NCI-H2107 (cell line): ENCODE measurements around the gene PSMD1.
"Not testable (repeated sequence)": the region's sequence is repeated elsewhere in the genome, so short reads cannot be mapped to it uniquely, and the experiment has no call there.

ENCODE experiments used
- DNase-seq: peaks from one replicate; lab custom pipeline; 2025; lab: John Stamatoyannopoulos, UW

Gene PSMD1

DNA sequence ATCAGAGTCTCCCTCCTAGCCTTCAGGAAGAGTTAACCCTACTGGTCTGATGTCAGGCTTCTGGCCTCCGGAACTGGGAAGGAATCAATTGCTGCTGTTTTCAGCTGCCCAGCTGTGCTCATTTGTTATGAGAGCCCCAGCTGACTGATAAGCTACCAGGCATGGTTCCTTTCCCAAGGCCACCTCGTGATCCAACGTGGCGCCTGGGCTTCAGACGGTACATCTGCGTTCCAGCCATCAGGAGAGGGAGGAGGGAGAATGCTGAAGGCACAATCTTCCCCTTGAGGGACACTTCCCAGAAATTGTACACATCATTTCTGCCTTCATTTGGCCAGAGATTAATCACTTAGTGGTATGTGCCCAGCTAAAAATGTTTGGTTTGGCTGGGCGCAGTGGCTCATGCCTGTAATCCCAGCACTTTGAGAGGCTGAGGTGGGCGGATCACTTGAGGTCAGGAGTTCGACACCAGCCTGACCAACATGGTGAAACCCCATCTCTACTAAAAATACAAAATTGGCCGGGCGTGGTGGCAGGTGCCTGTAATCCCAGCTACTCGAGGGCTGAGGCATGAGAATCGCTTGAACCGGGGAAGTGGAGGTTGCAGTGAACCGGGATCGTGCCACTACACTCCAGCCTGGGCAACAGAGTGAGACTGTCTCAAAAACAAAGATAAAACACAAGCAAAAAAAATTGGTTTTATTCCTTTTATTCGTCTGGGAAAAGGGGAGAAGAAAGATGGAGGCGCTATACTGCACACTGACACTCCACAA is 131.3 kb downstream of the PSMD1 start:
- no peak for DNase-seq

DNA sequence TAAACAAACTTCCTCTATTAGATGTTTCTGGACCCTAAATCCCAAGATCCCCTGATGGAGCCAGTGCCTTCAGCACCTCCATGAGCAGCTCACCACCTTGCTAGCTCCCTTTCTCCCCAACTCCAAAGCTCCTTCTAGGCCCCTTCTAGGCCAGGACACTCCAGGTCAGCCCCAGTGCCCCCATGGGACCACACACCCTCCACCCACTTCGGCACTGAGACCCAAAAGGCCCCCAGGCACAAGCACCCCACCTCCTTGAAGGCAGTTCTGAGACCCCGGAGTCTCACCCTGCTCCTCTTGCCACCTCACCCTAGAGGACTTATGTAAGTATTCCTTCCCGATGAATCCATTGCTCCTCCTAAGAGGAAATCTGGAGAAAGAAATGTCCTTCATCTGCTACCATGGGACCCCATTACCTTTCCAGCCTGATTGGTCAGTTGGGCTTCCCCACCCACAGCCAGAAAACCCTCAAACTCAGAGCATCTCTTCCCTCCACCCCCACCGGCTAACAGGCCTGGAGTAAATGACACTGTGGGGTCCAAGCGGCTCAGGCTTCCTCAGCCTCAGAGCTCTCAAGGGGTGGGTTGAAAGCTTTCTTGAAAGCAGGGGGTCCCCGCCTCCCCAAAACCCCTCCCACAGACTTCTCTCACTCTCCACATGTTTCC is 132.0 kb downstream of the PSMD1 start:
- DNase-seq = no peak

DNA sequence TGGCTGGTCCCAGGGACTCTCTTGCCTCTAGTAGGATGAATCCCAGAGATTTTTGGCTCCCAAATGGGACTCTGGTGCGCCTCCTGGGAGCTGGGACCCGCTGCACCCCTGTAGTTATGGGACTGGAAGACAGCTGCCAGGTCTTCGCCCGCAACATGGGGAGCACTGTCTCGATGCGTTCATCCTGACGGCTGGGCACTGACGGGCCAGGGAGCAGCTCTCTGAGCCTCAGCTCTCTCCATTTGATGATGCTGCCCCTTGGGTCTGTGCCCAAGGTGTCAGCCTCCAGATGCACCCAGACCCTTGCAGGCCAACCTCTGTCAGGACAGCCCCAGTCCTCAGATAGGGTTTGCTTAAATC is 132.5 kb downstream of the PSMD1 start:
- DNase-seq = no peak

DNA sequence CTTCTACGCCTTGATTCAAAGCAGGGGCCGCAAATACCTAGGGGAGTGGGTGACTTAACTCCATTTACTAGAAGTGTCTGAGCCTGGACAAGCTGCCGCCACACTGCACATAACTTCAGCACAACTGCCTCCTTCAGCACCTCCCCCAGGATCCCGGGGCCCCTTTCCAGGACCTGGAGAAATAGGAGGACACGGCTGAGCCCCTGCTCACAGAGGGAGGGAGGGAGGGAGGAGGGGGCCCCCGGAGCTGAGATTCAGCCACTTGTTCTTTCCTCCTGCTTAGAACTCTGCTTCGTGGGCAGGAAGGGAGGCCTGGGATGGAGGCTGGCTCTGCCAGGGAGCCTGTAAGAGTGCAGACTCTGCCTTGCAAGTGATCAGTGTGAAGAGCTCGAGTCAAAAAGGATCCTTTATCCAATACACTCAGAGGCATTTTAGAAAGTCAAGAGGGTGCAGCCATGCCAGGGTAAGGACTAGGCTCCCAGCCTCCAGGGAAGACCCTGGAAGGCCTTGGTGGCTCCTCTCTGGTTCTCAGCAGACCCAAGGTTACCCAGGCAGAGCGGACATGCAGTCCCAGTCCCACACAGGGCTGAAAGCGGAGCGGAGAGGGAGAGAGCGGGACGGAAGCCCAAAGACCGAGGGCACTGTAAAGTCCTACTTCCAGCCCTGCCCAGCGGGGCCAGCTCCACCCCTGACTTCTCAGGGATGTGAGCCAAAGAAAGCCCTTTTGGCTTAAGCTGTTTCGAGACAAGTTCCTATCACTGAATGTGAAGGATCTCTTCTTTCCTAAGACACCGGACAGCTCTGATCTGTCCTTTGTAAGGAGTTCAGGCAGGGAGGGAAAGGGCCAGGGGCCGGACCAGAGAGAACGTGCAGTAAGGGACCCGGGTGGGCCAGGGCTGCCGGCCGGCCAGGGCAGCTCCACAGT is 133.2 kb downstream of the PSMD1 start:
- no peak for DNase-seq

DNA sequence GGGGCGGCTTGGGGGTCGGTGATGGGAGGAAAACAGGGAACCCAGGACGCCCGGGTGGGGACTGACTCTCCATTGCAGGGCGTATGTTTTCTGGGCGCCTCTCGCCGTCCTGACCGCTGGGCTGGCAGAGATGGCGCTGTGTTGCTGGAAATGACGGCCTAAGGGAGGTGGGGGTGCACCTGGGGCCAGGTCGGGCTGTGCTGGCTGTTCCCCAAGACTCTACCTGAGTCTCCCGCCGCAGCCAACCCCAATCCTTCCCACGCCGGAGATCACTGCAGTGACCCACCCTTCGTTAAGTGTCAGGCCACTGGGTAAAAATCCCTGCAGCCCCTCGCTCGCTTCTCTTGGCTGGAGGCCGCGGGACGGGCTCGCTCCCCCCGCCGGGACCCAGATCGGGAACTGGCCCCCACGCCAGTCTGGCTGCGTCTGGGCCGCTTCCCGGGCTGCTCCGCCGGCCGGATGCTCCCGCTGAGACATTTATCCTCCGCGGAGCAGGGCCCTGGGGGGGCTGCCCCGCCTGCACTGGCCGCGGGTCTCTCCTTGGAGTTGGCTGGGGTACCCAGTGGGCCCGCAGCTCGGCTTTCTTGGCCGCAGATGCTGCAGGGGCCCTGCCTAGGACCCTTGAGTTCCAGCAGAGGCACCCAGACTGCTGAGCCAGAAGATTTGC is 134.0 kb downstream of the PSMD1 start:
- DNase-seq = no peak

DNA sequence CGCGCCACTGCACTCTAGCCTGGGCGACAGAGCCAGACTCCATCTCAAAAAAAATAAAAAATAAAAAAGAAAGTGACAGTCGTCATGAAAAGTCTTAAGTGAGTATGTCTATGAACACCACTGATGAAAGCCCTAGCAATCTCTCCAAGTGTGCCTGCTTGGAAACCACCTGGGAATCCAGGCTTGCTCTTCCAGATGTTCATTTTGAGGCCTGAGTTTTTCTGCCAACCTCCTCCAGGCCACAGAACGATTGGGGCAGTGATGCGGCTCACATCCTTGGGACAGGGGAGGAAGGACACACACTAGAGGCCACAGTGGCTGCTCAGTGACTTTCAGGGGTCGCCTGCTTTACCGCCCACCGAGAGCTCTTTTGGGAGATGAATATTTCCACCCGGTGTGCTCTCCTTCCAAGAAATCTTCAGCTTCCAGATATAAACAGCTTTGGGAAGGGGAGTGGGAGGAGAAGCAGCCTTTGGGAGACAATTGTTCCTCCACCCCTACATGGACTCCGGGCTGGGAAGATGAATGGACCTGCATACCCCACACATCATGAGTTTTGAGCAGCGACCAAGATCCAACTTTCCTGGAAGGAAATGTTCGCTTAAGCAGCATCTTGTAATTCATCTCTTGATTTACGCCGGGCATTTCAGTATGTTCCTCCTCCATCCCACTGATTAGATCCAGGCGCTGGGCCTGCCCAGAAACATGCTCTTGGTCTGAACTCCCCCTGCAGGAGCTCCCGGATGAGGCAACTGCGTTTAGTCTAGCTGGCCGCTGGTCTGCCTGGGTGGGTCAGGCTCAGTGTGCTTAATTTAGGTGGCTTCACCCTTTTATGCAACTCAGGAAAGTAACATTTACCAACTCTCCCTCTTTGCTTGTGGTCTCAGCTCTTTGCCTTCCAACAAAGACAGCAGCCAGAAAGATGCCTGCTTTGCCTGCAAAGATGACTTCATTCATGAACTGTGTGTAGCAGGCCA is 135.5 kb downstream of the PSMD1 start:
- DNase-seq = no peak

DNA sequence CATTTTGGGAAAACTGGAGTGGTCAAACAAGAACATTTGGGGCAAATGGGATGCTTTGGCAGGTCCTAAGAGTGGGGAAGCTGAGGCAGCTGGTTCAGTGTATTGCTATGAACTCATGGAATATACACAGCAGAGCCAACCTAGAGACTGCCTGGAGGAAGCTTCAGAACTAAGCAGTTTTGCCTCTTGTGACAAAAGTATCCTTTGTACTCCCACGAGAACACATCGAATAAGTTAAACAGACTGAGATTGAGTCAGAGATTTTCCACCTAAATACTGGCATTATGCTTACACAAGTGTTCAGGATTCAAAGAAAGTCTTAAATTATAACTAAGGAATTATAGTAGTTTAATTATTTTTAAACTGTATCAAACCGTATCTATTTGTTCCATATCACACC is 136.5 kb downstream of the PSMD1 start:
- no peak for DNase-seq

DNA sequence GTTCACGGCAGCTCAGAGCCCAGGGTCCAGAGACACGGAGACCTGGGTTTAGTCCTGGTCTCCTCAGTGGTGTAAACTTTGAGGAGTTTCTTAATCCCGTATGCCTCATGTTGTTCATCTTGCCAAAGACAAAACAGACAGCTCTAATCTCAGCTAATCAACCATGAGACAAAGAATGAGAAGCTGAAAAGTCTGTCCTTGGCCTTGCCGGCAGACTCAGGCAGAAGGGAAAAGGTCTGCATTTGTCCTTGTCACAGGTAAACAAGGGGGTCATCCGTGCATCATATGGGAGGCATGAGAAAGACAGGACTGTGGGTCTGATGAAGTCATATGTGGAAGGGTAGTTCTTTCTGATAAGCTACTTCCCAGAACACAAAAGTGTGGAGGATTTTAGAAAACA is 139.9 kb downstream of the PSMD1 start:
- DNase-seq = no peak

DNA sequence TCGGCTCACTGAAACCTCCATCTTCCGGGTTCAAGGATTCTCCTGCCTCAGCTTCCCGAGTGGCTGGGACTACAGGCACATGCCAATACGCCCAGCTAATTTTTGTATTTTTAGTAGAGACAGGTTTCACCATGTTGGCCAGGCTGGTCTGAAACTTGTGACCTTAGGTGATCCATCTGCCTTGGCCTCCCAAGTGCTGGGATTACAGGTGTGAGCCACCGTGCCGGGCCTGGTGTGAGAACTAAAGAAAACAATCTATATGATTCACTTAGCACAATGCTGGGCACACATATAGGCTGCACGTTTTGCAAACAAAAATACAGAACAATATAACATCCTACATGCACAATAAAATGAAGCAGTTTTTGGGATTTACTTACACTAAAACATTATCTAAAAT is 140.5 kb downstream of the PSMD1 start:
- not testable (repeated sequence) for DNase-seq

DNA sequence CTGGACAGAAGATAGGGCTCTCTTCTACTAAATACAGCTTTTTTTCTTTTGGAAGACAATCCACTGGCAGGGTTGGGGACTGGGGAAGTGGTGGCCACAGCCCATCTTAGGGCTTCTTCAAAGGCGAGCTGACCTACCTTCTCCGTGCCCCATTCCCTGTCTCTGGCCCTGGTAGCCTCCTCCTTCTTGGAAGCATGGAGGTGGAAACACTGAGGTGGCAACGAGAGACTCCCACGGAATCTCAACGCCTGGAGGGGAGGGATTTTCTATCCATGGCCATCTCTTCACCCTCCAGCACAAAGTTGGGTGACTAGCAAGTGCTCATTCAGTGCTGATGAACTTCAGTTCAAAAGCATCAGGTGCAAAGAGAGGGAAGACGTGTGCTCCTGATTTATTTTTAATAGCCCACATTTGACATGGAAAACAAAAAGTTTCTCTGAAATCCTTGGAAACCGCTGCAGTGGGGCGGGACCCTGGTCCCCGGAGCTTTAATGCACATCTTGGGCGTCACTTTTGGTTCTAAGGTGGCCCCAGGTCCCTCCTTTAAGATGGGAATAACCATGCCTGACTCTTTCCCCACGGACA is 141.1 kb downstream of the PSMD1 start:
- no peak for DNase-seq

DNA sequence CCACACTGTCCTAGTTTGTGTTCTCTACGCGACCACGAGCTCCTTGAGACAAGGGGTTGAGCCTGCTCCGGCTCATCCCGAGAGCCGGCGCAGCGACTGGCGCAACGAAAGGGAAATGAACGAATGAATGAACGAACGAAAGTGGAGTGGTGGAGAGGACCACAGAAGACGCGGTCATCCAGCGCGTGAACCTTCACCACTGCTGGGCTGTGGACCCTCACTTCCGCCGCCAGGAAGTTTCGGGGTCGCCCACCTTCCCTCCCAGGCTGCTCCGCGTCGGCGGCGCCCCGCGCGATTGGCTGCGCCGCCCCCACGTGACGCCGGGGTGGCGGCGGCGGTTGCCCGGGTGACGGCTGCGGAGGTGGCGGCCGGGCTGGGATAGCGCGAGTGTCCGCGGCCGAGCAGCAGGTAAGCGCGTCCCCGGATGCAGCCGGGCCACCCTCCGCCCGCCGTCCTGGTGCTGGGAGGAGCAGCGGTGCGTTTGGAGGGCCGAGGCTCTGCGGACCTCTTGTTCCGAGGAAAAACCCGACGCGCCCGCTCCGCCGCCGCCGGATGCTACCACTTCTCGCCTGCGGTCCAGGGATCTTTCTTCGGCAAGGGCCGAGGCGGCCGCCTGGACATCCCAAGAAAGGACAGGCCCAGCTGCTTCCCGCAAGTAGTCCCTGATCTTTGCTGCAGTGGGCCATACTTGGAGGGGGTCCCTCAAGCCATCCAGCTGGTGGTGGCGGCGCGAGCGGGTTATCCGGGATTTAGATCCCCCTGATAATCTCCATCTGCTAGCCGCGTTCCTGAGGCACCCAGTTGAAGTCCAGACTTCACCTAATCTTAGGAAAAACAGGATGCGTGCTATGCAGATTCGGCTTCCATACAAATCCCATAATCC is 141.9 kb downstream of the PSMD1 start, which contains the start of gene ARMC9:
Gene ARMC9 (plus strand): TSS at position 341 of the 883 bp plus-strand sequence. CDS start 7,608 bp downstream, outside the sequence.
- DNase-seq = peak; percentile 55

DNA sequence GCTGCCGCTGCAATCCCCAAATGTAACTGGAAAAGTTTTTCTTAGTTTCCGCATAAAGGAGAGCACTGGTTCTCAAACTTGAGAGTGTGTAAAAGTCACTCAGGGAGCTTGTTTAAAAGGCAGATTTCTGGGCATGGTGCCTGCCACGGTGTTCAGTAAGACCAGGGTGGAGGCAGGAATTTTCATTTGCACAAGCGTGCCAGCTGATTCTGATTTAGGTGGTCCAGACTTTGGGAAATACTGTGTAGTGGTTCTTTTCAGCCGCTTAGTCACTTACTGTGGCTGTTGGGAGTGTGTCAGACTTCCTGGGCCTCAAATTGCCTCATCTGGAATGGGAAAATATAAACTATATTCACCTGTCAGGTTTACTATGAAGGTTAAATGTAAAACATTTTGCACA is 142.6 kb downstream of the PSMD1 start:
- no peak for DNase-seq

DNA sequence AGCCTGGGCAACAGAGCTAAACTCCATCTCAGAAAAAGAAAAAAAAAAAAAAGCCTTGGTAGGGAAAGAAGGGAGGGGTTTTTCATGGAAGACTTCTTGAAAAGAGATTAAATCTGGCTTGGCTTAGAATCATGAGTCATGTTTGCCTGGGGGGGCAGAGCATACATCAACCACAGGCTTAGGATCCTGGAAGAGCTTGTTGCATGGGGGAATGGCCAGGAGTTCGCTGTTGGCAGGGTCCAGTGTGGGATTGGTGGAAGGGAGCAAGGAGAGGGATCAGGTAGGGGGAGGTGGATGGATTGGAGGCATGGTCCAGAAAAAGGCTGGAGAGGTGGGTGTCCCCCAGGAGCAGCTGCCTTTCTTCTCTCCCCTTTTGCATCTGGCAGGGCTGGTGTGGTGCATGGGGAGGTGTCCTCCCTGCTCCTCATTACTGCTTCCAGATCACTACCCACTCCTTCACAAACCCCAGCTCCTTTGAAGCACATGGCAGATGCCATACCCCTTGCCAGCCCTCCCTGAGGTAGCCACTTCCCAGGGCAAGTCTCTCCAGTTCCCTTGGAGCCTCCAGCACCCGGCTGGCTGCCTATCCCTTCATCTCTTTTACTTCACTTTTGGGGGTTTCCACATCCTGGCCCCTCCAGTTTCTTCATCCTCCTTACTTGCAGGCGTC is 144.3 kb downstream of the PSMD1 start:
- no peak for DNase-seq

DNA sequence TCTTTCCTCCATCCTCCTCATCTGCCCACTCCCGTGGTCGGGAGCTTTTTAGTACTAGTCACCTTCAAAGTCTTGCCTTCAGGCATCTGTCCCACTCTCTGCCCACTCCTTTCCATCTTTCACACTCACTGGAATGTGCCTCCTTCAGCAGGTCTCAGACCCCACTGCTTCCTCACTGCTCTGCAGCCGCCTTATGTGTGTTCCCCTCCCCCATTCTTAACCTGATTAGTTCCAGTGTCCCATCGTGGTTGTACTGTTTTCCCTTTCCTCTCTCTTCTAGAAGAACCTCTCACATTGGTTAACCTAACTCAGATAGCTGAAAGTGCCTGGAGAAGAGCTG is 144.8 kb downstream of the PSMD1 start:
- no peak for DNase-seq

DNA sequence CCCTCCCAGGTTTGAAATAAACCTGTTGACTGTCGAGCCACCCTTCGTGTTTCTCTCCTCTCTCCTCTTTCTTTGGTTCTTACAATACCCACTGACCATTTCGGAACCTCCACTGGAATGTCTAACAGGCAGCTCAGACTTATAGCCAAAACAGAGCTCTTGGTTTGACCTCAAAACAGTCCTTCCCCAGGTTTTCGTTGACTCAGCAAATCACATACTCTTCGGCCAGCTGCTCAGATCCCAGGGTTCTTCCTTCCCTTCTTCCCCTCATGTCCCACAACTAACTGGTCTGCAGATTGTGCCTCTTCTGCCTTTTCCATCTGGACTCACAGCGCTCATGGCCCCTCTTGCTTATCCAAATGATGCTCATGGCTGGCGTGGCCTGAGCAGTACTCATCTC is 146.4 kb downstream of the PSMD1 start:
- DNase-seq = no peak

DNA sequence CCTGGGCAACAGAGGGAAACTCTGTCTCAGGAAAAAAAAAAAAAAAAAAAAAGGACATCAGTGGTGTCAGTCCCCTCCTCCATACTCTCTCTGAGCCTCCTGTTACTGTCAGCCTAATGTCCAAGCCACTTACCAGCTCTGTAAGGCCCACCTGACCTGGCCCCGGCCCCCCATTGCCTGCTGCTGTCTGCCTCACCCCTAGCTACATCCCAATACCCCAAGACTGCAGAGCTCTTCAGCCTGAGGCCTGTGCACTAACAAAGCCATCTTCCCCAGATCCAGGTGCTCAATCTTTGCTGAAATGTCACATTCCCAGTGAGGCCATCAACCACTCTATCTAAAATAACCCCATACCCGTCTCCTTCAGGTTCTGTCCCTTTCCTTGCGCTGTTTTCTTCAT is 147.5 kb downstream of the PSMD1 start:
- DNase-seq = no peak

DNA sequence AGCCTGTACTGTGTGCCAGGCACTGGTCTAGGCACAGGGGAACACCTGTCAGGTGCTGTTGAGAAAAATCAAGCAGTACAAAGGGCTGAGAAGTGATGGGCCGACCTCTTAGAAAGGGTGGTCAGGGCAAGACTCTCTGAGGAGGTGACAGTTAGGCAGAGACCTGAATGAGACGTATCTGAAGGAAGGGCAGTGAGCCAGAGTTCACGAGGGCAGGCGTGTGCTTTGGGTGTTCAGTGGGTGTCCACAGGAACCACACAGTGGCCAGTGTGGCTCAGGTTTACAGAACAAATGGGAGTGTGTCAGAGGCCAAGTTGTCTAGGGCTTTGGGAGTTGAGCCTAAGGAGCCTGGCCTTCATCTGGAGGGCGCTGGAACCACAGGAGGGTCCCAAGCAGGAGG is 147.9 kb downstream of the PSMD1 start:
- no peak for DNase-seq

DNA sequence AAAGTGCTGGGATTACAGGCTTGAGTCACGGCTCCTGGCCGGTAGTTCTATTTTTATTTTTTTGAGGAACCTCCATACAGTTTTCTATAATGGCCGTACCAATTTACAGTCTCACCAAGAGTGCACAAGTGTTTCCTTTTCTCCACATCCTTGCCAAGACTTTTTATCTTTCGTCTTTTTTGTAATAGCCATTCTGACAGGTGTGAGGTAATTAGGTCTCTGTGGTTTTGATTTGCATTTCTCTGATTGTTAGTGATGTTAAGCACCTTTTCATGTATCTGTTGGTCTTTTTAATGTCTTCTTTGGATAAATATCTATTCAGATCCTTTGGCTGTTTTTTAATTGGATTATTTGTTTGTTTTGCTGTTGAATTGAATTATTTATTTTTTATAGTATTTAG is 151.1 kb downstream of the PSMD1 start:
- no peak for DNase-seq

DNA sequence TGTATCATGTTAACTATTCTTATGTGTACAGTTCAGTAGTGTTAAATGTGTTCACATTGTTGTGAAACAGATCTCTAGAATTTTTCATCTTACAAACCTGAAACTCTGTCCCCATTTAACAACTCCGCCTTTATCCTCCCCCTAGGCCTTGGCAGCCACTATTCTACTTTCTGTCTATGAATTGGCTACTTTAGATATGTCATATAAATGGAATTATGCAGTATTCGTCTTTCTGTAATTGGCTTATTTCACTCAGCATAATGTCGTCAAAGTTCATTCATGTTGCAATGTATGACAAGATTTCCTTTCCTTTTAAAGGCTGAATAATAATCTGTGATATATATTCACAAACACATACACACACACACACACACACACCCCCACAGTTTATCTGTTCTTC is 154.1 kb downstream of the PSMD1 start:
- DNase-seq = no peak
